NCI-H1092 treated with DMSO at 0.1 percent for 48 hours (cell line): ENCODE data around the gene SCAANT1.

Source experiments
- DNase-seq: peaks from one replicate; lab custom pipeline; 2025; lab: John Stamatoyannopoulos, UW

SCAANT1 gene

DNA sequence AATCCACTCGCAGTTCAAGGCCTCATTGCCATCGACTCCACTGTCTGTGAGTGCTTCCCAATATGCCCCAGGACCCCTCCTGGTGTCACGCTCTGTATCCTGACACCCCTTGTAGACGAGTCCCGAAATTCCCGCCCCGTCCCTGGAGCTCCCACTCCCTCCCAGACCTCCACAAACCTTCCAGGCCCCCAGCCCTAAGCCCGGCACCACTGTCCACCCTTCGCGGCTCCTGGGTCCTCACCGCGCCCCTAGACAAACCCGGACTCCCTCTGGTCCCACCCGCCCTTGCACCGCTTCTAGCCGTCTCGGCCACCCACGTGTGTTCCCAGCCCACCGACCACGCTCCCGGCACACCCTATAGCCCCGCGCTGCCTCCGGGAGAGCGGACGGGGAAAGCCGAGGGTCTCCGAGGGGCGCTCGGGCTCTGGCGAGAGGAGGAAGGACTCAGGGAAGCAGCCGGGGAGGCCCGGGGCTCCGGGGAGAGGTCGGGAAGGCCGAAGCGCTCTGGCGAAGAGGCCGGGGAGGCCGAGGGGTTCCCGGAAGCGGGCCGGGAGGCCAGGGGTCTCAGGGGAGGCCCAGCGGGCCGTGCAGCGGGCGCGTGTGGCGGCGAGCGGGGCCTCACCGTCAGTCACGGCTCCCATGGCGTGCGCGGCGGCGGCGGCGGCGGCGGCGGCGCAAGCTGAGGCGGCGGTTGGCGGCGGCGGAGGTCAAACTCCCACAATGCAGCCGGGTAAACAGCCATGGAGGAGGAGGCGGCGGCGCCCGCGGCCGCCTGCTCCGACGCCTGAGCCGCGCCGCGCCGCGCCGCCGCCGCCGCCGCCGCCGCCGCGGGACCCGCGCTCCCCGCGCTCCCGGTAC lies 48.8 kb downstream of the SCAANT1 start, which contains the start of the genes ATXN7 and THOC7:
TSS of gene ATXN7 (plus strand) at position 718 of the 858 bp plus-strand sequence. CDS start 48,732 bp downstream, outside the sequence.
TSS of gene THOC7 (minus strand) at position 656 of the 858 bp plus-strand sequence. CDS start at position 641, 15 bp downstream.
- DNase-seq: peak; percentile 57

DNA sequence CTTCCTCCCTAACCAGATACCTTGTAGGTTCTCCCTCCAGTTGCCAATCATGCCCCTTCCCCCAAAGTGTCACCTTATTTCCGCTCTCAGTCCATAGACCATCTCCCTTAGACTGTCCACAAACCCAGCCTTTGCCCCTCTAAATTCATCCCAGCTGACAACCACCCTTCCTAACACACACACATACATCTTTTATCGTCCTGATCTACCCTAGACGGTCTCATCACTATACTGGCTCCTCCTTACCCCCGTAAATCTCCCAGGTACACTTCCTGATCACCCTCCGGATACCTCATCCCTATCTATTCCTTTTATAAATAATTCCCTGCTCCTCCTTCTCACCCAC lies 49.4 kb downstream of the SCAANT1 start:
- no peak for DNase-seq
